ENCODE data around the gene ATXN1.

ATXN1 gene

GRCh38 chr6:16667509-16667908 is 93.8 kb downstream of the ATXN1 start:
- H3K9me2 ChIP-seq (replicated peaks; ENCODE audit: control insufficient read depth, low read length) = no peaks in the 10 kb centered on the region
- H3K27me3 ChIP-seq (ENCODE audit: control insufficient read depth, low read length) = no peaks in the 10 kb centered on the region
- H3F3A ChIP-seq (ENCODE audit: control insufficient read depth, insufficient read depth) = no peaks in the 10 kb centered on the region
- no peak overlapping the region for H3K4me2 ChIP-seq (ENCODE audit: low read length)
- peaks cover 6% of the 10 kb centered on the region; the same call in 1 of the 2 replicates for H3K4me1 ChIP-seq (ENCODE audit: control insufficient read depth, low read length)
- H3K79me2 ChIP-seq (ENCODE audit: control insufficient read depth, low read length) = no peaks in the 10 kb centered on the region
- no peaks in the 10 kb centered on the region for H4K20me1 ChIP-seq (ENCODE audit: control insufficient read depth, insufficient read depth, low read depth, low read length)
- H3K9me3 ChIP-seq (ENCODE audit: control insufficient read depth, insufficient read depth, low read length) = no peaks in the 10 kb centered on the region
- H3K36me3 ChIP-seq (ENCODE audit: control insufficient read depth, low read length) = no peaks in the 10 kb centered on the region
- no peak overlapping the region for H3K27ac ChIP-seq (ENCODE audit: low read depth, low read length)
- no peak overlapping the region for H3K4me3 ChIP-seq (ENCODE audit: low read length)
- TF ChIP-seq EZH2phosphoT487 (IDR thresholded peaks at IDR 0.05; ENCODE audit: borderline replicate concordance, low read length) (no peak), CTCF (IDR thresholded peaks at IDR 0.05; ENCODE audit: low read depth, low read length, poor library complexity, severe bottlenecking) (no peak)

- H3K4me1 ChIP-seq (ENCODE audit: control insufficient read depth, low read length) = peaks cover 6% of the 10 kb centered on the region; the same call in 1 of the 2 replicates
- H3K27ac ChIP-seq (ENCODE audit: low read depth, low read length) = no peak overlapping the region
- H3K4me2 ChIP-seq (ENCODE audit: low read length) = no peak overlapping the region
- no peaks in the 10 kb centered on the region for H3K9me3 ChIP-seq (ENCODE audit: control insufficient read depth, insufficient read depth, low read length)
- H3K4me3 ChIP-seq (ENCODE audit: low read length) = no peak overlapping the region
- H3K9me2 ChIP-seq (replicated peaks; ENCODE audit: control insufficient read depth, low read length) = no peaks in the 10 kb centered on the region
- no peaks in the 10 kb centered on the region for H3K79me2 ChIP-seq (ENCODE audit: control insufficient read depth, low read length)
- no peaks in the 10 kb centered on the region for H3F3A ChIP-seq (ENCODE audit: control insufficient read depth, insufficient read depth)
- TF ChIP-seq CTCF (IDR thresholded peaks at IDR 0.05; ENCODE audit: low read depth, low read length, poor library complexity, severe bottlenecking) (no peak), EZH2phosphoT487 (IDR thresholded peaks at IDR 0.05; ENCODE audit: borderline replicate concordance, low read length) (no peak)
- no peaks in the 10 kb centered on the region for H3K36me3 ChIP-seq (ENCODE audit: control insufficient read depth, low read length)
- no peaks in the 10 kb centered on the region for H4K20me1 ChIP-seq (ENCODE audit: control insufficient read depth, insufficient read depth, low read depth, low read length)
- no peaks in the 10 kb centered on the region for H3K27me3 ChIP-seq (ENCODE audit: control insufficient read depth, low read length)
Measured at GRCh38 chr6:16665992-16666391, 95.3 kb downstream of the ATXN1 start.

- H3K4me1 ChIP-seq (ENCODE audit: control insufficient read depth, low read length) = no peaks in the 10 kb centered on the region
- no peaks in the 10 kb centered on the region for H4K20me1 ChIP-seq (ENCODE audit: control insufficient read depth, insufficient read depth, low read depth, low read length)
- no peaks in the 10 kb centered on the region for H3K9me2 ChIP-seq (replicated peaks; ENCODE audit: control insufficient read depth, low read length)
- H3K4me2 ChIP-seq (ENCODE audit: low read length) = no peak overlapping the region
- H3K27ac ChIP-seq (ENCODE audit: low read depth, low read length) = no peak overlapping the region
- no peaks in the 10 kb centered on the region for H3K79me2 ChIP-seq (ENCODE audit: control insufficient read depth, low read length)
- H3F3A ChIP-seq (ENCODE audit: control insufficient read depth, insufficient read depth) = no peaks in the 10 kb centered on the region
- no peaks in the 10 kb centered on the region for H3K9me3 ChIP-seq (ENCODE audit: control insufficient read depth, insufficient read depth, low read length)
- H3K4me3 ChIP-seq (ENCODE audit: low read length) = no peak overlapping the region
- H3K27me3 ChIP-seq (ENCODE audit: control insufficient read depth, low read length) = no peaks in the 10 kb centered on the region
- no peaks in the 10 kb centered on the region for H3K36me3 ChIP-seq (ENCODE audit: control insufficient read depth, low read length)
- TF ChIP-seq EZH2phosphoT487 (IDR thresholded peaks at IDR 0.05; ENCODE audit: borderline replicate concordance, low read length) = no peak
- no peak for TF ChIP-seq CTCF (IDR thresholded peaks at IDR 0.05; ENCODE audit: low read depth, low read length, poor library complexity, severe bottlenecking)
Measured at GRCh38 chr6:16665182-16665581, 96.1 kb downstream of the ATXN1 start.

GRCh38 chr6:16663901-16664300 is 97.4 kb downstream of the ATXN1 start:
- H3K9me3 ChIP-seq (ENCODE audit: control insufficient read depth, insufficient read depth, low read length) = no peaks in the 10 kb centered on the region
- no peak overlapping the region for H3K4me3 ChIP-seq (ENCODE audit: low read length)
- no peaks in the 10 kb centered on the region for H3K79me2 ChIP-seq (ENCODE audit: control insufficient read depth, low read length)
- H3K4me2 ChIP-seq (ENCODE audit: low read length) = no peak overlapping the region
- no peaks in the 10 kb centered on the region for H3K36me3 ChIP-seq (ENCODE audit: control insufficient read depth, low read length)
- H3K27me3 ChIP-seq (ENCODE audit: control insufficient read depth, low read length) = no peaks in the 10 kb centered on the region
- H3K27ac ChIP-seq (ENCODE audit: low read depth, low read length) = no peak overlapping the region
- TF ChIP-seq CTCF (IDR thresholded peaks at IDR 0.05; ENCODE audit: low read depth, low read length, poor library complexity, severe bottlenecking) (no peak), EZH2phosphoT487 (IDR thresholded peaks at IDR 0.05; ENCODE audit: borderline replicate concordance, low read length) (no peak)
- H4K20me1 ChIP-seq (ENCODE audit: control insufficient read depth, insufficient read depth, low read depth, low read length) = no peaks in the 10 kb centered on the region
- H3K9me2 ChIP-seq (replicated peaks; ENCODE audit: control insufficient read depth, low read length) = no peaks in the 10 kb centered on the region
- no peaks in the 10 kb centered on the region for H3K4me1 ChIP-seq (ENCODE audit: control insufficient read depth, low read length)
- no peaks in the 10 kb centered on the region for H3F3A ChIP-seq (ENCODE audit: control insufficient read depth, insufficient read depth)
